ENCODE measurements around the gene POU2F3.
"Not testable (repeated sequence)": the region's sequence is repeated elsewhere in the genome, so short reads cannot be mapped to it uniquely, and the experiment has no call there.

Gene POU2F3

GRCh38 chr11:120271672-120272071, 31.7 kb downstream of the POU2F3 start:
- FAIRE-seq (no peak), DNase-seq (ENCODE audit: insufficient read length, low spot score) (no peak)
- TF ChIP-seq CTCF (IDR thresholded peaks at IDR 0.05; ENCODE audit: insufficient read depth, missing control alignments) = no peak

DNA sequence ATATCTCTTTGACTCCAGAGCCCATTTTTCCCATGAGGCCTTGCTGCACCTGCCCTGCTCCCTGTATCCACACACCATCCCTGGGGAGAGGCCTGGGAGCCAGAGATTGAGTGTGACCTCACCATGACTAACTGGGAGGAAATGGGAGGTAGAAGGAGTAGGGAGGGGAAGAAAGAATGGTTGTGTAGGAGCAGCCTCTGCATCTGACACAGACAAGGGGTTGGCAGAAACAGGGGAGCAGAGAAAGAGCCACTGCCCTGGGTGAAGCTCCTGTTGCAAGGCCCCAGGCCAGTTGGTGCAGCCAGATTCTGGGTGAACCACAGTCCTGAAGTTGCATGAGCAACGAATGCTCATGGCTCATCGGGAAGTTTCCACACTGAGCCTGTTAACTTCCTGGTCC, 32.4 kb downstream of the POU2F3 start:
- DNase-seq (ENCODE audit: insufficient read length, low spot score) = no peak
- FAIRE-seq = no peak
- TF ChIP-seq CTCF (IDR thresholded peaks at IDR 0.05; ENCODE audit: insufficient read depth, missing control alignments) = no peak

GRCh38 chr11:120273432-120273831, 33.5 kb downstream of the POU2F3 start:
- DNase-seq (ENCODE audit: insufficient read length, low spot score) (no peak), FAIRE-seq (no peak)
- no peak for TF ChIP-seq CTCF (IDR thresholded peaks at IDR 0.05; ENCODE audit: insufficient read depth, missing control alignments)

- FAIRE-seq = not testable (repeated sequence)
Measured at GRCh38 chr11:120273956-120274355, 34.0 kb downstream of the POU2F3 start.

DNA sequence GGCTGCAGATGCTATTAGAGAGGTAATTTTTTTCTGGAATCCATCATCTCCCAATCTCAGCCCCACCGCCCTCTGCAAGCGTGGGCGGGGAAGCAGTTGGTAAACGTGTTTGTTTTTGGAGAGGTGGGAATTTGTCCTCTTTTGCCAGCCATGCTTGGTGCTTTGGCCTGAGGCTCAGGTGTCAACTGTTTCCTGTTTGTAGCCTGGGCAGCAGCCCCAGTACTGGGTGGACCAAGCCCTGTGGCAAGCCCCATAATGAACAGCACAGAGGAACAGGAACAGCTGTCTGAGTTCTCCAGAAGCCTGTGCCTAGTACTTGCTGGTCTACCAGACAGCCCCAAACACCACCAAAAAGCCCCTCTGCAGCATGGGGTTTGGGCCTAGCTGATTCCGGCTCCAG, 39.6 kb downstream of the POU2F3 start:
- no peak for TF ChIP-seq CTCF (IDR thresholded peaks at IDR 0.05; ENCODE audit: insufficient read depth, missing control alignments)
- DNase-seq (ENCODE audit: insufficient read length, low spot score) = no peak
- no peak for FAIRE-seq

More at GRCh38 chr11:120273956-120274355, 34.0 kb downstream of the POU2F3 start:
- not testable (repeated sequence) for DNase-seq (ENCODE audit: insufficient read length, low spot score)

GRCh38 chr11:120280600-120281051, 40.7 kb downstream of the POU2F3 start:
- no peak for FAIRE-seq
- TF ChIP-seq CTCF (IDR thresholded peaks at IDR 0.05; ENCODE audit: insufficient read depth, missing control alignments) = no peak
- DNase-seq (ENCODE audit: insufficient read length, low spot score) = no peak

- no peak for FAIRE-seq
- no peak for DNase-seq (ENCODE audit: insufficient read length, low spot score)
- no peak for TF ChIP-seq CTCF (IDR thresholded peaks at IDR 0.05; ENCODE audit: insufficient read depth, missing control alignments)
Measured at GRCh38 chr11:120281143-120281795, 41.3 kb downstream of the POU2F3 start.

All from D721Med (cell line).